ENCODE data around the gene TTYH1. TPM values are rescaled to one million over a fixed set of nuclear protein-coding genes. Genes with fewer than 3 reads are reported as not detected.

TTYH1 gene
- total and polyA plus RNA-seq, 9 of the 15 experiments (the other 6 are each of a cell fraction or from before 2014, with no cell fraction given) = 0.08 TPM; not detected in 8

- TF ChIP-seq ZNF780A (CRISPR knock-in tag; IDR thresholded peaks at IDR 0.05) = 0 out of 2 replicates have a peak, but pooled peaks have one; percentile 41
- TF ChIP-seq SRSF3 (IDR thresholded peaks at IDR 0.05; ENCODE audit: insufficient read depth, low read length) = no peak
- 0 out of 4 replicates have a peak, but pooled peaks of 1 of the 2 experiments have one; percentile 8 for TF ChIP-seq MAZ (CRISPR knock-in tag; conservative IDR thresholded peaks at IDR 0.05 in 1 of 2, IDR thresholded peaks at IDR 0.05 in 1 of 2)
- TF ChIP-seq SMAD3 (CRISPR knock-in tag; conservative IDR thresholded peaks at IDR 0.05) = no peak
- TF ChIP-seq HBP1 (CRISPR knock-in tag; IDR thresholded peaks at IDR 0.05) = peak; percentile 69; the same call in 1 of the 2 replicates
- no peak for TF ChIP-seq HNRNPH1 (optimal IDR thresholded peaks at IDR 0.05; ENCODE audit: low read depth, low read length)
- TF ChIP-seq OTX1 (CRISPR knock-in tag; IDR thresholded peaks at IDR 0.05) = 0 out of 2 replicates have a peak, but pooled peaks have one; percentile 20
- TF ChIP-seq ZNF3 (CRISPR knock-in tag; IDR thresholded peaks at IDR 0.05) = peak; percentile 50; the same call in 1 of the 2 replicates
- WGBS (ENCODE audit: insufficient coverage, low coverage, missing lambda C conversion rate) = 52% methylated on average over 21 of the region's 23 CpGs
- Histone ChIP-seq H4K20me1 (replicated peaks; ENCODE audit: control insufficient read depth, insufficient read depth, low read length) (peaks cover 10% of the 10 kb centered on the region; the same call in 1 of the 2 replicates), H2AFZ (ENCODE audit: low read depth, low read length) (no peak overlapping the region), H3K27me3 (ENCODE audit: control insufficient read depth in 2 of 2, insufficient read depth in 2 of 2, low read length in 2 of 2) (no peaks in the 10 kb centered on the region; a peak in 1 of 5 replicates), H3K79me2 (ENCODE audit: control insufficient read depth, insufficient read depth, low read length) (peaks cover 6% of the 10 kb centered on the region; the same call in 2 of the 3 replicates), H3K9me1 (ENCODE audit: control insufficient read depth, insufficient read depth, low read length) (no peaks in the 10 kb centered on the region), H3K9ac (ENCODE audit: insufficient read depth in 1 of 2, low read depth in 2 of 2, low read length in 2 of 2) (peak overlapping the region in 1 of 2 experiments; percentile 43; a peak in 1 of 4 replicates), H3K4me2 (ENCODE audit: insufficient read depth, low read length) (no peak overlapping the region), H3K4me3 (no peak overlapping the region), H3K36me3 (ENCODE audit: control insufficient read depth, insufficient read depth, low read length) (peaks cover 7% of the 10 kb centered on the region; the same call in 1 of the 3 replicates), H3K9me3 (replicated peaks; ENCODE audit: control insufficient read depth, insufficient read depth, low read depth, low read length) (no peaks in the 10 kb centered on the region), H3K27ac (ENCODE audit: extremely low read depth, low read depth, low read length) (no peak overlapping the region), H3K4me1 (replicated peaks in 1 of 2; ENCODE audit: control insufficient read depth in 2 of 2, insufficient read depth in 2 of 2, low read length in 2 of 2) (peaks cover 0 to 37% of the 10 kb centered on the region in 2 experiments; a peak in 2 of 5 replicates)
- intact Hi-C loops (cut with micrococcal nuclease) = no loop called here
- POLR2A ChIA-PET = interaction anchor here (1.2 to 1.5 kb wide), 2 partner anchors 13 to 15 kb away, joined by 4 to 6 read pairs; partner anchors contain the start of gene LENG8
- FAIRE-seq = no peak
- ATAC-seq = no peak
- DNase-seq (ENCODE audit: extremely low read depth in 1 of 4, low spot score in 3 of 4) = no peak
- CTCF ChIA-PET (ENCODE audit: low intra/inter-chr PET ratio) = no interaction called here
- in situ Hi-C loops (cut with MboI) = no loop called here
- BruUV-seq (replicated peaks) = no TSS peak
Measured at GRCh38 chr19:54434112-54434872, 19.0 kb downstream of the TTYH1 start.

Data from K562 (cell line).